Vagina (tissue), 2 donors: ENCODE results near the gene MIEN1.

ENCODE experiments used
- CTCF ChIP-seq, 3 experiments: fragments of 450-650 bp in 2 of 3; fragments of 200-600 bp in 1 of 3; sonication (generic) in 1 of 3; IDR thresholded peaks; one replicate each; pipeline ENCODE4 v1.5.1; 2017 to 2019; ENCODE audit warnings: antibody characterized with exemption in 3 of 3, mild to moderate bottlenecking in 2 of 3, moderate library complexity in 2 of 3
- POLR2A ChIP-seq, 2 donors: fragments of 450-650 bp; IDR thresholded peaks; one replicate each; pipeline ENCODE4 v1.6.1; 2017; ENCODE audit warnings: antibody characterized with exemption in 2 of 2, mild to moderate bottlenecking in 2 of 2, moderate library complexity in 2 of 2
- POLR2AphosphoS5 ChIP-seq, 2 donors: sonication (generic); formaldehyde crosslinking; IDR thresholded peaks; one replicate each; pipeline ENCODE4 v1.9.0; 2017; ENCODE audit warnings: antibody characterized with exemption in 2 of 2, mild to moderate bottlenecking in 2 of 2, low read depth in 1 of 2; ENCODE audit not compliant: insufficient read depth in 1 of 2

- TF ChIP-seq CTCF (IDR thresholded peaks at IDR 0.05) (no peak), POLR2AphosphoS5 (IDR thresholded peaks at IDR 0.05; ENCODE audit: insufficient read depth in 1 of 2, low read depth in 1 of 2) (no peak), POLR2A (IDR thresholded peaks at IDR 0.05) (no peak)
These were observed 2.3 kb upstream of the MIEN1 start for GRCh38 chr17:39732586-39732985.
